NCI-H2196 (cell line): ENCODE measurements around the gene EVA1B.

Experiments
- DNase-seq: peaks from one replicate; lab custom pipeline; 2025; ENCODE audit not compliant: unreplicated experiment; lab: John Stamatoyannopoulos, UW

EVA1B gene

DNA sequence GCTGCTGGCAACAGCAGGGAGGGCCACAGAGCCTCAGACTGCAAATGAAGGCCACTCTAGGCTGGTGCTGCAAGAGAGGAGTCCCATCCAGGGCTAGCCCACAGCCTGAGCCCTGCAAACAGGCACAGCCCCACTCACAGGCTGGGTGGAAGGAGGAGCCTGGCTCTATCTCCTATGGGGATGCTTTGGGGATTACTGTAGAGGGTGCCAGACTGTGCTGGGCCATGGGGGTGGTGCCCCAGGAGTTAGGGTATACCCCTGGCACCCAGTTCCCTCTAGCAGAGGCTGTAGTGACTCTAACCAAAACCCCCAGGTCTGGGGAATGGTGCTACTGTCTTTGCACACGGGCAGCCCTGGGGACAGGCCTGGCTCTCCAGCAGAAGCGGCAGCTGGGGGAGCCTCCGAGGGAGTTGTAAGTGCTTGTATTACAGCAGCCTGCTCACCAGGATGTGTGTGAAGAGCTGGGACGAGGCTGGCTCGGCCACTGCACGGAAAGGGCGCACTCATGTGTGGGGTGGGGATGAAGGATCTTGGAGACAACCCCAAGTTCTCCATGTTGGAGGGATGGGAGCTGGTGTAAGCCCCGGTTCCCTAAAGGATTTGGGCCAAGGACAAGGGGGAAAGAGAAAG, 23.4 kb upstream of the EVA1B start:
- DNase-seq: no peak

DNA sequence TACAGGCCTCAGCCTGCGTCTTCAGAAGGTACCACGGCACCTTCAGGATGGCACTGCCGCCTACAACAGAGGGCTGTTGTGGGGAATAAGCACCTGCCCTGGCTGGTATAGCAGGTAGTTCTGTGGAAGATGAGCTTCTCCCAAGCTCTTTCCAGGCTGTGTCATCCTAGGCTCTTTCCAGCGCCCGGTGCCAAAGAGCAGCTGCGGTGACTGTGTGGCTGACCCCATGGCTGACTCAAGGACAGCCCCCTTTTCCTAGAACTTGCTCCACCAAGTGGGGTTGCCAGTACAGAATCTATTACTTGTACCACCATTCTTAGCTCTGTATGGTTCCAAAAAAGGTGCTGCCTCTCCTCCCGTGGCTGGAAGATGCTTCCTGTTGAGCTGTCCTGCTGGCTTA, 21.9 kb upstream of the EVA1B start:
- DNase-seq: no peak

DNA sequence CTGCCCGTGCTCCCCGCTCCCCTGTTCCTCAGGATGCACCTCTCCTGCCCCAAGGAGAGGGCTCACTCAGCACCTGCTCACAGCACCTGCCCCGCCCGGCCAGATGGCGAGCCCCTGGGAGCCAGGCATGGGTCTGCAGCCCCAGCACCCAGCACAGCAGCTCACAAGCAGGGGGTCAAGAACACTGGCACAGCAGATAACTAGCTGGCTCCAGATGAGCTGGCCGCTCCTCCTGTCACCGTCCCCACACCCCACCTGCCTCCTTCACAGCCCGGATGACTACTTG, 20.9 kb upstream of the EVA1B start:
- DNase-seq: no peak

DNA sequence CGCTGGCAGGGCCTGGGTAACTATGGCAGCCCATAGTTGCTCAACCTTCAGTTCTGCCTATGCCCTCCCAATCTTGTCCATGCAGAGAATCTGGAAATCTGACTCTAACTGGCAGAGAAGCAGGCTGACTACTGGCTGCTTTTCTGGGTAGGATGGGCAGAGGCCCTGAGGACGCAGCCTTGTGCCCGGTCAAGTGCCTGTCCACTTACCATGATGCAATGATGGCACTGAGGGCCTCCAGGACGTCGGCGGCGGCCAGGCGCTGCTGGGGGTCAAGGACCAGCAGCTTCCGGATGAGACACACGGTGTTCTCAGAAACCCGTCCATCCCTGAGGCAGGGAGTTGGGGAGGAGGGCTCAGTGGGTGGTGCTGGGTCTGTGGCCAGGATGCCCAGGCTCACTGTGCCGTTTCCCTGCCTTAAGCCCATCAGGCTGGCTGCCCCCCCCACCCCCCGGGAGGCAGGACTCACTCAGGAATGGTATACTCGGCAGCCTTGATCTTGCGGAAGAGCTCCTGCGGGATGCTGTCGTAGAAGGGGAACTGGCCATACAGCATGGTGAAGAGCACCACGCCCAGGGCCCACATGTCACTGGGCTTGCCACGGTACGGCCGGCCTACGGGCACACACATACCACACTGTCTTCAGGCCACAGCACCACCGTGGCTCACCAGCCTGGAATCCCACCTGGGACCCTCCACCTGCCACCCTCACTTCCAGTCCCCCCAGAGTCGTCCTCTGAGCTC, 20.4 kb upstream of the EVA1B start:
- no peak for DNase-seq

DNA sequence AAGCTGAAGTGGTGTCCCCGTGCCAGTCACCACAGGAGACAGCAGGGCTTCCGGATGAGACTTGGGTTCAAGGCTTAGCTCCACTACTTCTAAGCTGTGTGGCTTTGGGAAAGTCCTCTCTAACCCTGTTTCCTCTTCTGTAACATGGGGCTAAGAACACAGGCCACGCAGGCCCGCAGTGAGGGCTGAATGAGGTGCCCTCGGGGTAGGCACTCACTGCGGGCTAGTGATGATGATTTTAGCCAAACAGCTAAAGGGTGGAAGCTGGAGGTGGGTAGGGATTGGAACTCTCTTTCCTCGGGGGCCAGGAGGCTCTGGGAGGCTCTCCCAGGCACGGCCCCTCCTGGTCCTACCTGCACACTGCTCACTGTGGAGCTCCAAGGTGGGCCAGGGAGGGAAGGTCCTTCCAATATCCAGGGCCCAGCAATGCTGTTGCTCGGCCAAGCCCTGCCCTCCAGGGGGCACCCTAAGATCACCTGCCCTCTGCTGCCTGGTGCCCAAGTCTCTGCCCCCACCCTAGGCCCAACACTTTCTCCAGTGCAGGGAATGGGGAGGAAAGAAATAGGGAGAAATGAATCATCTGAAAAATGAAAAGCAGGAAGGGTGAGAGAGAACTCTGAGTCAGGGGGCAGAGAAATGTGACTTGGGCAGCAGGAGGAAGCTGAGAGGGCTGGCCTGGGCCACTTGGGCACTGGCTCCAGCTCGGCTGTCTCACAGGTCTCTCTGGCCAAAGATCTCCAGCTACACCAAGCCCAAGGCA, 19.2 kb upstream of the EVA1B start:
- peak; percentile 23 for DNase-seq

DNA sequence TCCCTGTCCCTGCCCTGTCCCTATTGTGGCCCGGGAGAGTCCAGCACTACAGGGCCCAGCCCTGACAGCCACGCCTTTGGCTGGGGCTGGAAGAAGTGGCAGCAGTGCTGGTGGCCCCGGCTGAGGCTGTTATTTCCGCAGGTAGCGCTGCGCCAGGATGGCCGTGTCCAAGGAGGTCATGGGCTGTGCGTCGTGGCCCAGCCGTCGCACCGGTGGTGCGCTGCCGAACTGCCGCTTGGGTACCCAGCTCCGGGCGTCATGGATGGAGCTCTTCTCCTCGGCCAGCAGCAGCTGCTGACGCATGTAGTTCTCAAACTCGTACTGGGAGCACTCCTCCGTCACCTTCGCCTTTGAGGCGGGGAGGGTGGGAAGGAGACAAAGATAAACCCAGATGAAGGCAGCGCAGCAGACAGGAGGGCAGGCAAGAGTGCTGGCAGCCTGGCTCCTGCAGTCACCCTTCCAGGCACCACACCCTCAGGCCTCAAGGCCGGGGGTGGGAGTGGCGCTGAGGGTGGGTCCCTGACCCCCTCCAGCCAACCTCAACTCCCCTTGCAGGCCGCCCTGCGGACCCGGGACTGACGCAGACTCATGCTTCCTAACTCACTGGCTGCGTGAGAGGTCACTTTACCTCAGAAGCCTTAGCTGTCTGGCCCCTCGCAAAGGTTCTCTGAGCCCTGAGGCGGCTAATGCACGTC, 18.3 kb upstream of the EVA1B start:
- DNase-seq: no peak

DNA sequence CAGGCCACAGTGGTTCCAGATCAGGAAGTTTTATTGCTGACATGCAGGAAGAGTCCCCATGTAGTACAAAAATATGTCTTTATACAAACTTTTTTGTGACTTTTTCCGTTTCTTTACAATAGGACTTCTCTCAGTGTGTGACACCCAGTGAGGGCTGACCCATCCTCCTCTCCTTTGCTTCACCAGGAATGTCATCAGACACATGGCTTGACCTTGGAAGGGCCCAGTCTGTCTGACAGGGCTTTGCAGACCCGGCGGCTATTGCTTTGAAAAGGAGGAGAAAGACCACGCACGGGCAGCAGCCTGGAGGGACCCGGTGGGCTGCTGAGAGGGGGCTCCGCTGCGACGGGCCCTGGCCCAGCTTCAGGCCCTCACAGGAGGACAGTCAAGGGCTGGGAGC, 16.2 kb upstream of the EVA1B start:
- DNase-seq: no peak

DNA sequence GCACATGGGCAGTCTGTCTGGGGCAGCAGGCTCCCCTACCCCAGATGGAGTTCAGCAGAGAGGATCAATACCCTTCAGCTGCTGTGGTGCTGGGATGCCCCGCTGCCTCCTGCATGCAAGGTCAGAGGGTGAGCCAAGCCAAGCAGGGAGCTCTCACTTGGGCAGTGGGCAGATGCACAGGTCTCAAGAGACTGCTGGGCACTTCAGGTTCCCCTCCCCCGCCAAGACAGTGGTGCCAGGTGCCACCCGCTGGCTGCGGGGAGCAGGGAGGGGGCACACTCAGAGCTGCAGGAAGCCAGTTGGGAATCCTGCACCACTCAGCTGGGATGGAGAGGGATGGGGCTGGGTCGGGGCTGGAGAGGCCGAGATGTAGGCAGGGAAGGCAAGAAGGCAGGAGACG, 15.8 kb upstream of the EVA1B start:
- peak; percentile 25 for DNase-seq

DNA sequence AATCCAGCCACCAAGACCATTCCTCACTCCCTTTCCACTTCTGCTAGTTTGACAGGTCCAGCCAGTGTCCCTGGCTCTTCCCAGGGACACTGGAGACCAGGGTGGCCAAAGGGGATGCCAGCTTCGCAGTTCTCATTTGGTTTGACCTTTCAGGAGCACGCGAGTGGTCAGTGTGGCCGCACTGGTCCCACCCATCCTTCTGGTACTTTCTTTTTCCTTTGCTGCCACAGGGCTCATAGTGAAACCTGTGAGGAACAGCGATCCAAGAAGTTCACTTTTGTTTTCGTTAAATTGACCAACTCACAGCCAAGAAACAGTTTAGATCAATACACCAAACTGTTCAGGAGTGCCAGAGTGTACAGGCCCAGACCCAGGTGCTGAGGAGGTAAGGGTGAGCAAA, 14.4 kb upstream of the EVA1B start:
- DNase-seq: no peak

DNA sequence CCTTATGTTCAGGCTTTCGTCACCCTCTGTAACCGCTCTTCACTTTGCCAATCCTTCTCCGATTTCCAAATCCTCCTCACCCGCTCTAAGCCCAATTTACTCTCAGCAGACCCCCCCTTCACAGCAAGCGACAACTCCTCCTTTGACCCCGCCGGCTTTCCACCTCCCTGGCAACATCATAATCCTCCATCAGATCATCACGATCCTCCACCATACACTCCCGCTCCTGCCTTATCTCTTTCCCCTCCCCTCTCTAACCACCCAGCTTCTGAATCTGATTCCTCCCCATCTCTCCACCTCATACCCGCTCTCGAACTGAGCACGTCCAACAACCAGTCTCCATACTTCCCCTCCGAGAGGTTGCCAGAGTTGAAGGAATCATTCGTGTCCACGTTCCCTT, 7.5 kb upstream of the EVA1B start:
- DNase-seq: no peak

DNA sequence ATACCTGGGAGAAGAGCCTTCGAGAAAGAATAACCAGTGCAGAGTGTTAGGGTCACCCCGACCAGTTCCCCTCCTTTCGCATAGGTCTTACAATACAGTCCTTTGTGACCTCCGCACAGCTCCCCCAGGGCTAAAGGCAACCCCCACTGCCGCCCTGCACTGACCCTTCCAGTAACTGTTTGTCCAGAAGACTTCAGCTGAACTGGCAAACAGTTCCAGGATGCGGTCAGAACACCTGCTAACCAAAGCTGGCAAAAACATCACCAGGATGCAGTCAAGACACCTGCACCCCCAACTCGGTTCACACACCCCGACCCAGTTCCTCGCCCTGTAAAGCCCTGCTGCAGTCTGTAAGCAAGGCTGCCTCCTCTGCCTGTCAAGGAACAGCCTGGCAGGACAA, 6.4 kb upstream of the EVA1B start:
- no peak for DNase-seq

DNA sequence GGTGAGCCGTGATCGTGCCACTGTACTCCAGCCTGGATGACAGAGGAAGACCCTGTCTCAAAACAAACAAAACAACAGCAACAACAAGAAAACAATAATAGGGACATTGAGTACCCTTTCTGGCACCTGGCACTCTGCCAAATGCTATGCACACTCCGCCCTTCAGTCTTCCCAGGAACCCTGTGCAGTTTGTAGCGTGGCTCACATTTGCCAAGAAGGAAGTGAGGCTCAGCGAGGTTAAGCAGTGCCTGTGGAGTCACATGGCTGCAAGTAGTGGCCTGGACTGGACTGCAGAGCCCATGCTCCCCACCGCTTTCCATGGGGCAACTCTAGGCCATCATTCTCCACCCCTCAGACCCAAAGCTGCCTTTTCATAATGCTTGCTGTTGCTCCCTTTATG, 5.3 kb upstream of the EVA1B start:
- peak; percentile 38 for DNase-seq

DNA sequence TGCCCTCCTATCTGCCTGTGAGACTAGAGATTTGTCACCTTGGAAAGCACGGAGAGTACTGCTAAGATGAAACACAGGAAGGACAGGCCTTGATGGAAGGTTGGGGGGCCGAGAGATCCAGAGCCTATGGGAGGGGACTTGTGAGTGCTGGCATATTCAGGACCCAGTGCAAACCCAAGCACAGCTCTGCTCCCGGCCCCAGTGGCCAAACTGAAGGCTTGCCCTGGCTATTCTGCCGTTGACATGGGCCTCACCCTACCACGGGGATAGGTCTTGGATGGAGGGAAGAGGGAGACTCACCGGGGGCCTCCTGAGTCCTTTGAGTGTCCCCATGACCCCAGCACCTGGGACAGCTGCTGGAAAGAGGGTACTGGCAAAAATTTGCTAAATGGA, 4.6 kb upstream of the EVA1B start:
- no peak for DNase-seq

DNA sequence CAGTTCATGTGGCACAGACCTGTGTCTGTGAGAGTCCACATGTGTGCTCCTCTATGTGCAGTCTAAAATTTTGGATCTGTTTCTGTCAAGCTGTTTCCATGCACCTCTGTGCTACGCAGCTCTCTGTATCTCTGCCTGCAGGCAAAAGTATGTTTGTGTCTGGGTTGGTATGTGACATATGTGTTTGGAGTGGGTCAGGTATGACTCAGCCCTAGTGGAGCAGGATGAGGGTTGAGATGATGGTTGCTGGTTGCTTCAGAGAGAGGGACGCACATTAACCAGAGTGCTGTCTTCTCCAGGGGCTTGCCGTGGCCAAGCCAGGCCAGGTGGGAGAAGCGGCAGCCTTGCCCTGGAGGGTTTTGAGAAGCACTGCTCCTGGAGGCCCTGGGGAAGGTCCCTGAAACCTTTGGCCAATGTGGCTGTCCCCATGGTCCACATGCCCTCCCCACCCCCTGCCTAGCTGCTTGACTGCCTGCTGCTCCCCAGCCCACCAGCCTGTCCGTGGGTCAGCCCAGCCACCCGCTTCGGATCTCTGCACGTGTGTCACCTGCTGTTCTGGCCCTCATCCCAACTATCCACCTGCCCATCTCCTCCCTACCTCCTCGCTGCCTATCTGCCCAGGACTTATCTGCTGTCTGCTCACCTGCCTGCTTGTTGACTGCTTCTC, 4.1 kb upstream of the EVA1B start:
- no peak for DNase-seq

DNA sequence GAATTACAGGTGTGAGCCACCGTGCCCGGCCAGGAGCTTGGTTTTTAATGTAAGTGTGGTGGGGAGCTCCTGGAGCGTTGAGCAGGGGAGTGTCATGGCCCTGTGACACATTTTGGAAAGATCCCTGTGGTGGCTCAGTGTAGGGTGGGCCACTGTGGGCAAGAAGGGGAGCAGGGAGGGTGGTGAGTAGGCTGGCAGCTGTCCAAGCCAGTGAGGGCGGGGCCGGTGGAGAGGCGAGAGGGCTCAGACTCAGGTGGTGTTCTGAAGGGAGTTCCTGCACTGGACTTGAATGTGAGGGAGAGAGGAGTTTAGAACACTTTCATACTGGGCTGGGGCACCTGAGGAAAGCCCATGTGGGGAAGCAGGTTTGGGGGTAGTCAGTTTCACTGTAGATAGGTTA, 3.1 kb upstream of the EVA1B start:
- no peak for DNase-seq

DNA sequence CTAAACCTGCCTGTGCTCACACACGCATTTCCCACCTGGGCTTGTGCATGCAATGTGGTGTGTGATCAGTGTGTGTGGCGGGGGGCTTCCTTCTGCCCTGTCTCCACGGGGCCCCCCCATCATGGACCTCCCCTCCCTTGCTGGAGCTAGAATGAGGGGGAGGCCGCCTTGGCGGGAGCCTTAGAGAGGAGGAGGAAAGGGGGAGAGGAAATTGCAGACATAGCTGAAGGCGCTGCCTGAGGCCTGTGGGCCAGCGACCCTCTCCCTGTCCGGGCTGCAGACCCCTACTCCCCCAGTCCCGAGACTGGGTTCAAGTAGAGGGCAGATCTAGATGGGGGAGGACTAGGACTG, 883 bp upstream of the EVA1B start:
- DNase-seq: no peak

DNA sequence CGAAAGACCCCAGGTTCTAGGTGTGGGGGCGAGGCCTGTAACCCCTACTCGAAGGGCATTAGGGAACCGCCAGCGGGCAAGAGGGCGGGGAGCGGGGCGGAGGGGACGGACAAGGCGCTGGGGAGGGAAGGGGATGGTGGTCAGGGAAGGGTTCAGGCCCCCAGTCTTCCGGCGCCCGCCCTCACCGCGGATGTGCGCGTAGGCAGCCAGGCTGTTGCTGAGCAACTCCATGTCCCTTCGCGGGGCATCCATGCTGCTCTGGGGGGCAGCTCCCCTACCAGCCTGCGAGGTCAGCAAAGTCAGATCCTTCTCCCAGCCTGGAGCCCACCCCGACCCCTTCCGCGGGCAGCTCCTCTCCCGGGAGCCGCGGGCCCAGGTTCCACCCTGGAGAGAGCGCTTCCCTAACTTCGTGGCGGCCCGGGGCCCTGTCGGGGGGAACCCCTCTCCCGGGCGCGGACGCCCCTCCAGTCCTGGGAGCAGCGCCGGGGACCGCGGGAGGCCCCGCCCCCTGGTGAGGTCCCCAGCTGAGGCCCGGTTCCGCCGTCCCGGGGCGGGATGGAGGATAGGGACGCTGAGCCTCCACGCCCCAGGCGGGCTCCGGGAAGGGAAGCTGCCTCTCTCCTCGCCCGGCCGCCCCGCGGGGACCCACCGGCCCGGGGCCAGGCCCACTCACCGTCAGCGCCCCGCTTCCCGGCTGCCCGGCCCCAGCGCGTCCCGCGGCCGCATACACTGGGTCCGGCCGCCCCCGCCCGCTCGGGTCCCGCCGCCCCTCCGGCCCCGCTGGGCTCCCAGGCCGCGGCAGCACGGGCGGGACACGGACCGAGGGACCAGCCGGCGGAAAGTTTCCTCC, 434 bp downstream of the EVA1B start:
- no peak for DNase-seq

DNA sequence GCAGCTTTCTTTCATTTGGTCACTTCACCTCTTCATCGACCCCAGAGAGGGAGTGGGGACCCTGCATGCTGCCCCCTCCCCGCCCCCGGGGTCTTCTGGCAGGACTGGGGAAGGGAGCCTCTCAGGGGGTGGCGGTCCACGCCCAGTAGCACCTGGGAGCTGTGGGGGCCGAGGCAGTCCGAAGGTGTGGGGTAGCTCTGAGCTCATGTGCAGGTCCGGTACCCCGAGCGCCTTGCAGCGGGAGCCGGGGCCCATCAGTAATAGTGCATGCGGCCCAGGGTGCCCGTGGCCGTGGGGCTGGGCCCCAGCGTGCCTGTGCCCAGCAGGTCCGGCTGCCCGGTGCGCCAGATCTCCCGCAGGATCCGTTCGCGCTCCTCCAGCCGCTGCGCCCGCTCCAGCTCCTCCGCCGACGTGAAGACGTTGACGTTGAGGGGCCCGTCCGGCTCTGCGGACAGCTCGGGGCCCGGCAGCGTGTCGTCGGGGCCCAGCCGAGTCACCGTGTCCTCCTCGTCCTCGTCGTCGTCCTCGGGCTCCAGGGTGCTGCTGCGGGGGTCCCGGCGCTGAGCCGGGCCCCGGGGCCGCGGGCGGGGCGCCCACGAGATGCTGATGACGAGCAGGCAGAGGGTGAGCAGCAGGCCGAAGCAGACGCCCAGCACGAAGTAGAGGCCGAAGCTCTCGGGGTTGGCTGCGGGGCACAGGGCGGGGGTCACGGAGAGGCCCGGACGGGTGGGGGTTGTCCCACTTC, 1.2 kb downstream of the EVA1B start:
- DNase-seq: no peak

DNA sequence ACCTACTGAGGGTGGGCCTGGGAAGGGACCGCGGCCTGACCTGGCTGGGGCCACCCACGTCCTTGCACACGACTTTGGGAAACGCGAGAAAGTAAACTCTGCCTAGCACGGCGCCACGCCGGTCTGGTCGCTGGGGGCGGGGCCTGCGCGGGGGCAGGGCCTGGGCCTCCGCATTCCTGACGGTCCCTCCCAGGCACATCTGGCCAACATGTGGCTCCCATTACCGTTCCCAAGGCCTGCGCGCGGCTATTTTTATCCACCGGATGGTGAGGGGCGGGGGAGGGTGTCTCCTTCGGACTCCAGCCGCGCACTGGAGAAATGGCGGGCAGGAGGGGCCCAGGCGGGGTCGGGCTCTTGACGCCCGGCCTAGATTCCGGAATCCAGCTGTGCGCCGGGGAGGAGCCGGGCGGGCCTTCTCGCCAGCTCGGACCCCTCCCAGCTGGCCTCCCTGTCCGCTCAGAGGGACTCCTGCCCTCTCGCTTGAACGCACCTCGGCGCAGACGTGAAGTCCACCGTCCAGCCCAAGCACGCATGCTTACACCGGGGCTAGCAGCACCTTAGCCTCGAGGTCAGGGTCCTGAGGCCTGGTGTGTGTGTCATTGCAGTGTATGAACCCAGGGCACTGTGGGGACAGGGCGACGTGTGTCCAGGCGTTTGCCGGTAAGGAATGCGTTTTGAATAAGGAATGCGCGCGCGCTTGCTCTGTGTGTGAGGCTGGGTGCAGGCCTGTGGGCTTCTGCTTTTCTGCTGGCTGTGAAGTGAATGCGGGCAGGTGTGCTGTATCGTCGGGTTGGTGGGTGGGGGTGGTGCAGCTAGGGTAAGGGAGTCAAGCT, 2.1 kb downstream of the EVA1B start:
- no peak for DNase-seq
